GM19468 (cell line): ENCODE measurements around the gene TMEM144.
"Not testable (repeated sequence)": the region's sequence is repeated elsewhere in the genome, so short reads cannot be mapped to it uniquely, and the experiment has no call there.

Source experiments
- ATAC-seq: cut with Tn5 transposase; IDR thresholded peaks from one replicate; pipeline ENCODE4 v1.9.1; 2021; ENCODE audit warnings: mild to moderate bottlenecking, moderate library complexity, moderate number of reproducible peaks; ENCODE audit not compliant: unreplicated experiment; ENCODE audit errors: extremely low read depth

Gene TMEM144

DNA sequence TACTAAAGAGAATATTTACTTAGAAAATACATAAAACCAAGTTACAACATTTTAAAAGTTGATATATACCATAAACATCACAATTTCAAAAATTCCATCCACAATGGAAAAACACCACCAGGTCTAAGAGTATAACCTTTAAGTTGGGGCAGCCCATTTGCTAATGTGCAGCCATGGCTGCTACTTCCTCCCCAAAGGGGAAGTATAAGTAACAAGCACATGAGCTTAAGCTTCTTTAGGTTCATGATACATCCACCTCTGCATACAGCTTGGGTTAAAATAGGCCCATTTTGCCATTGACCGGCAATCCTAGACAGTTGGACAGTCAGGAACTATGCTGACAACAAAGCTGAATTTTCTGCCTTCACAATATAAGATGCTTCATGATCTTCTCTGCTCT, 20.9 kb upstream of the TMEM144 start:
- no peak for ATAC-seq

DNA sequence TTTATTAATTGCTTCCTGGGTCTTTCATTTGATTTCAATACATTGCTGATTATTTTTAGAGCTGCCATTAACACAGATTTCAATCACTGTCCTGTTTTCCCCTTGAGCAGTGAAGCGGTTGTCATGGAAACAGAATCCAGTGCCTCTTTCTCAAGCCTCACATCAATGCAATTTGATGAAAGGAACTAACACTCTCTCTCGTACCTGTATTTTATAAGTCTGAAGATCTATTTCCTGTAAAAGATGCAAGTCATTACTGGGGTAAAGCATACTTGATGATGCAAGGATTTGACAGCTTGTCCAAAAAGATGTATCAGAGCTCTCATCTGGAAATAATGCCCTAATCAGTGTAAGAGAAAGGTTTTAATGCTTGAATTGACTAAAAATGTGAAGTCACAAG, 19.6 kb upstream of the TMEM144 start:
- no peak for ATAC-seq

DNA sequence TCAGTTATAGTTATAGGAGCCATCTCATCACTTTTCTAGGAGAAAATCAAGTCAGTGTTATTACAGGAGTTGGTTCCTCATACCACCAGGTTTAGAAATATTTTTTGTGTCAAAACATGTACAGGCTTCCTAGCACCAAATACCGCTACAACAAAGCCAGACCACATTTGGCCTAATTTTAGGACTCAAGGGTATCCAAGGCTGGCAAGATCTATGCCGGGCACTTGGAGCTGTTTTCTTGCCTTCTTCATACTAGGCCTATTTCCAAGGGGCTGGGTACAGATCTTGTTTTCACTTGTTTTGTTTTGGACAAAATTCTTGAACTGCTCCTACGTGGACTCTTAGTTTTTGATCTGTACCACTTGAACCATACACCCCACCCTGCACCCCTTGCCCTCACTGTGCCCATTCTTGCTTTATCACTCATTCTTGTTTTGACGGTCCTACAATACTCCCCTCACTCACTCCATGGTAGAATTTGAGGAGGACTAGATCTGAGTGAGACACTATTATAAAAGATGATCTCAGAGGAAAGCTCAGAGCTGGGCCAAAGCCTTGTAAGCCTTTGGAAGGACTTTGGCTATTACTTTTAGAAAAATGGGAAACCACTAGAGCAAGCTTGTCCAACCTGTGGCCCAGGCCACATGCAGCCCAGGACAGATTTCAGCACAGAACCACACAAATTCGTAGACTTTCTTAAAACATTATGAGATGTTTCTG, 17.7 kb upstream of the TMEM144 start:
- no peak for ATAC-seq

DNA sequence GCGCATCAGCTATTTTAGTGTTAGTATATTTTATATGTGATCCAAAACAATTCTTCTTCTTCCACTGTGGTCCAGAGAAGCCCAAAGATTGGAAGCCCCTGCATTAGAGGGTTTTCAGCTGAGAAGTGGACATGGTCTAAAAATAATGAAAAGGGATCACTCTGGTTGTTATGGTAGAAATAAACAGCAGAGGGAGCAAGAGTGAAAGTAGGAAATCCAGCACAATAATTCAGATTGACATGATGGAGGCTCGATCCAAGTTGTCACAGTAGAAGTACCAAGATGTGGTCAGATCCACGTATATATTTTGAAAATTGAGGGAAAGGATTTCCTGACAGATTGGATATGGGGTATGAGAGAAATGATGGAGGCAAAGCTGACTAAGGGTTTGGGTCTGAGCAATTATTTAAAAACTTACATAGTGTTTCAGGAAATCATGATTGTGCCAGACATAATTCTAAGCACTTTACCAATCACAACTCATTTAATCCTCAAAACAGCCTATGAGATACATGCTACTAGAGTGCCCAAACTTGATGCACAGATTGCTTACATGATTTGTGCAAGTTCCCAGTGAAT, 17.0 kb upstream of the TMEM144 start:
- no peak for ATAC-seq

DNA sequence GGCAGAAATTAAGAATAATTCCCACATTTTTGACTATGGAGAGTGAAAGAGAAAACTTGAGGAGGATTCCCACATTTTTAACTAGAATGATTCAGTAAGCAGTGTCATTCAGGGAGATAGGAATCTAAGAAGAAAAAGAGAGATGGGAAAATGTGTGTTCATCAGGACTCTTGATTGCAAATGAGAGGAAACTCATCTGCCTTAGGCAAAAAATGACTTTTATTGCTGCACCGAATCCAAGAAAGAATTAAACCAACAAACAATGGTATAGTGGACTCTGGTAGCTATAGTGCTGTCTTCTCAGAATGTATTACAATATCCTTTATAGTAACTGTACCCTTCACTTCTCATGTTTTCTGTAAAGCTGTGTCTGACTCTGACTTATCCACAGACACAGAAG, 15.0 kb upstream of the TMEM144 start:
- ATAC-seq, result no peak

DNA sequence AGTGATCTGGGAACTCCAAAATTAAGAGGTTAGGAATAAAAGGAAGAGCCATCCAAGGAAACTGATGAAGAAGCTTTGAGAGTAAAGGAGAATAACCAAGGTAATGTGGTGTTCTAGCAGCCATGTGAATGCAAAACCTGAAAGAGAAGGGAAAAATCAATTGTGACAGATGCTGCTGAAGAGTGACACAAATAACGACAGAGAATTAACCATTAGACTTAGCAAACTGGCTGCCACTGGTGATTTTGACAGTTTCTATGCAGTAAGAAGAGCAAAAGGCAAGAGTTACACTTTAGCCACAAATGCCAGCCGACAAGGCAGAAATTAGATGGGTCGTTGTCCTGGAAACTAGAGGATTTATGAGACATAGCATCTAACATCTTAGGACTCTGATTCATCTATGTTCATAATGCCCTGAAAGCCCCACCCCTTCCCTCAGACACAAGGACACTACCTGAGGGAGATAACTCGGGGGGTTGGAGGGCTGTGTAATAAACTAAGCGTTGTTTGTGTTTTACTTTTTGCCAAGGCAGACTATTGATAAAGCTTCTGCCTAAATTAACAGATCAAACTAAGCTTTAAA, 13.0 kb upstream of the TMEM144 start:
- no peak for ATAC-seq

DNA sequence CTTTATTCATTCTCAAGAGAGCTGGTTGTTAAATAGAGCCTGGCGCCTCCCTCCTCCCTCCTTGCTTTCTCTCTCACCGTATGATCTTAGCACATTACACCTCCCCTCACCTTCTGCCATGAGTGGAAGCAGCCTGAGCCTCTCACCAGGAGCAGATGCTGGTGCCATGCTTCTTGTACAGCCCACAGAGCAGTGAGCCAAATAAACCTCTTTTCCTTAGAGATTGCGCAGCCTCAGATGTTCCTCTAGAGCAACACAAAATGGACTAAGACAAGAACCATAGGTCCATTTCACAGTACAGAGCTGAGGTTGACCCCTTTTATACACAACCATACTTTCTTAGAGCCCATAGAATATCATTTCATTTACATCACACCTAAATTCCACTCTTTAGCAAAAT, 10.1 kb upstream of the TMEM144 start:
- ATAC-seq, result no peak

DNA sequence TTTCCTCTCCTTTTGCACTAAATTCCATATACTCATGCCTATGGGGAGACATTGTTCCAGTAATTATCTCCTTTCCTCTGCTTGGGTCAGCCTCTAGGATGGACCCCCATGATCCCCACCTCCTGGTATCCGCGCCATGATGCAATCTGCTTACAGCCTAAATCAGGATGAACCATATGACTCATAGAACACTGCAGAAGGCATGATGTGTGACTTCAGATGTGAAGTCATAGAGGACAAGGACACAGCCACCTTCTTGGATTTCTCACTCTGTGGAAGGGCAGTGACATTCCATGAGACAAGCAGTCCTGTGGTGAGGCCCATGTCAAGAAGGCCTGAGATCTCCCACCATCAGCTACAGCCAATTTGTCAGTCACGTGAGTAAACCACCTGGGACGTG, 9.0 kb upstream of the TMEM144 start:
- ATAC-seq, result no peak

DNA sequence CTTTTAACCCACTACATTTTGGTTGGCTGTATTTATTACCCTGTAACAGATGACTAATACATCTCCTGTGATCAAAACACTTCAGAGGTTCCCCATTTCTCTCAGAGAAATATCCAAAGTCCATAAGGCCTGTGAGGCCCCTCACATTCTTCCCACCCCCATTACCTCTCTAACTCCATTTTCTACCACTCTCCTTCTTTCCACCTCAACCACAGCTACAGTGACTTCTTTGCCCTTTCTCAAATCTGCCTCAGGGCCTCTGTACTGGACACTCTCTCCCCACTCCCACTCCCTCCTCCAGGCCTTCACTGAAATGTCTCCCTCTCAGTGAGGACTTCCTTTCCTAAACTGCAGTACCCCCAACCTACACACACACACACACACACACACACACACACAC, 8.4 kb upstream of the TMEM144 start:
- no peak for ATAC-seq

DNA sequence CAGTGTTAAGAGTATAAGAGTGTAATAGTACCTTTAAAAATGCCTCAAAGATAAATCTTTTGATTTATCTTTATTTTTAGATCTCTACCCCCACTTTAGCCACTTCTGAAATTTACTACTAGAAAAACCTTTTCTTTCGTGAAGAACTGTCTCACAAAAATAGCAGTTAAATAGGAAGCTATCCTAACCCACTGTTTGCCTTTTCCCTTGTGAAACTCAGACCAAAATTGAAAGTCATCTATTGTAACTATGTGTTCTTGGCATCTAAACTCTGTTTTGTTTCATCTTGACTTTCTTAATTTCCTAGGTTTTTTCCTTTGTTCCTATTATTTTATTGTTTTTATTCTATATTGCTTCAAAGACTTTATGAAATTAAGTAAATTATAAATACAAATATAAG, 7.8 kb upstream of the TMEM144 start:
- no peak for ATAC-seq

DNA sequence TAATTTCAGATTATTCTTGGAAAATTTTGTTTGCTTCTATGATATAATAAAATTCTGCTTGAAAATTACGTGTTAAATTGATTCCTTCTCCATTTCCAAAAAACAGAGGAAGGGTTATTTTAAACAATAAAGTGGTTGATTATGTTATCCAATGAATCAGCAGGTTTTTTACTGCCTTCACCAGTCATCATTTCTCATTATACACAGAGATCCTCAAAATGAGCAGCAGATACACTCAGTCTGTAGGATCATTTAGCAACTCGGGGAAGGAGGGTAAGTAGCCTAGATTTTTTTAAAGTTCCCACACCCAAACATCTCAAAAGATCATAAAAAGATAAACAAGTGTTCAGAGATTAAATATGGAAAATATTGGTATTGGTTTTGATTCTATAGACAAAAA, 6.8 kb upstream of the TMEM144 start:
- no peak for ATAC-seq

DNA sequence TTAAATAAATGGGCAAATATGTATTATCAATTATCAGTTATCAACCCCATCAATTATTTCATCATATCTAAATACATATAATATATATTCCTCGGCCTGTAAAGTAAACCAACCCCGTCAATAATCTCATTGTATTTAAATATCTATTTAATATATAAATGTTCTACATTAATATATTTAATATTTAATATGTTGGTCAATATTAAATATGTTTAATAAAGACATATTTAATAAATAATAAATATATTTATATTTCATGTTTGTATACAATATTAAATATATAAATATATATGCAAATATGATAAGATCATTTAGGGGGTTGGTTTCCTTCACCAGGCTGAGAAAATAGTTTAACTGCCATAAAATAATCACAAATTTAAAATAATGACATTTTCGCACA, 6.4 kb upstream of the TMEM144 start:
- no peak for ATAC-seq

DNA sequence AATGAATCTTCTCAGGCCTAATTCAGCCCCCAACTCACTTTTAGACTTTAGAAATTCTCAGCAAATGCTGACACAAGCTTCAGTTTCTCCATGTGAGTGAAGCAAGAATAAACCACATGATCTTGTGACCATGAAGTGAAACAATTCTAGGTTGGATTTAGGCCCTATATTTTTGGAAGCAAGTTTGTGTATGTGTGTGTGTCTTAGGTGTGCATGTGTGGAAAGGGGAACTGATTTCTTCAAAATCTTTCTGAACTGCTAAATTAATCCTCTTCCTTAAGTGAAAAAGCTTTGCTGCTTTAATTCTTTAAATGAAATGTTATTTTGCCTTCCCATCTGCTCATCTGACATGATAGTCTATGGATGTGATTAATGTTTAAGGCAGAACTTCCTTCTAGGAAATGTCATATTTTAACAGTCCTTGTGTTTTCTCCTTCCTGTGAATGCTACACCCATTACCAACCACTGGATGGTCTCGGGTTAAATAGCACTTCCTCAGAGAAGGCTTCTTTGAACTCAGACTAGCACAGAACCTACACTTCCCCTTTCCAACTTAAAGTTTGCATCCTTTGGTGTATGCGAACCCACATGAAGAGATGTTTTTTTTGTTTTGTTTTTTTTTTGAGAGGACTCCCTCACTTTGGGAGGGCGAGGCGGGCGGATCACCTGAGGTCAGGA, 1.2 kb upstream of the TMEM144 start:
- peak; percentile 36 for ATAC-seq

DNA sequence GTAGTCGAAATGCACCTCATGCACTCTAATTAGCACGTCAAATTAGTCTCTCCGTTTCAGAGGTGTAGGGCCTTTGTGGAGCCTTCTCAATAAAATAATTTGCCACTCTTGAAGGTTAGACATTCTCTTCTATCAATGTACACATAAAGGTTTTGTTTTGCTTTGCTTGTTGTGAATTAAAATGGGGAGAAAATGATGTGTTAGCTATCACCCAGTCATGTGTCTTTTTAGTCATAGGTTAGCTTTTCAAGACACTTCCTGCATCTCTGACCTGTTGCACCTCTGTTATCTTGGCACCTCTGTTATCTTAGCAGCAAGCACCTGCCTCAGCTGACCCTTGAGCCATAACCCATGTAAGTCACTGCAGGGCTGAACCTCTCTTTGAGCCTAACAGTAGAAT, 936 bp downstream of the TMEM144 start:
- ATAC-seq, result no peak

DNA sequence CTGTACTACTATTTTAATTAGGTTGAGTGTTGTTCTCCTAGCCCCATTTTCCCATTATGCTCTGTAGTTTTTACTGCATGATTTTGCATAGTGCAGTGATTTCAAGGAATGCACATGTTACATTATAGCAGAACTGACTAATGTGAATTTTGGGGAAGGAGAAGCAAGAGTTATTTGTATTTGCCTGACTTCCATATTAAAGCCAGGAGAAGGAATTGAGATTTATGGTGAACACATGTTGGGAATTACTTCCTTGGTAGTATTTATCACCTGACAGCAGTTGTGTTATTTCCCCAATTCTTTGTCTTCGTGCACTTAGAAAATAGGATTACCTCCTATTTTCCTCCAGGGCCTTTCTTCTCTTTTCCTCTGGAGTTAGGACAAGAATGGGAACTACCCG, 3.2 kb downstream of the TMEM144 start:
- ATAC-seq, result no peak

DNA sequence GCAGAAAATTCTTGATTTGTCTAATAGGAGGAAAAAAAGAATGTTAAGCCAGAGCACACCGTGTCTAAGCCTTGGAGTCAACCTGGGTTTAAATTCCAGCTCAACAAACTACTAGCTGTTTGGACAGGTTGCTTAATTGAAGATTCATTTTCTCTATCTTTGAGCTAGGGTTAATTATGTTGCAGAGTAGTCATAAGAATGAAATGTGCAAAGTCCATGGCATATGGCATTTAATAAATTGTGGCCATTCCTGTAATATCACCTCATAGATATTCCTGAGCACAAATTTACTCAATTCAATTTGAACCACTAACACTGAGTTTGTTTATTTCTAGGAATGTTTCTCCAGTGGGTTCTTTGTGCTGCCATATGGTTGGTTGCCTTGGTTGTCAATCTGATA, 4.6 kb downstream of the TMEM144 start:
- ATAC-seq, result no peak

DNA sequence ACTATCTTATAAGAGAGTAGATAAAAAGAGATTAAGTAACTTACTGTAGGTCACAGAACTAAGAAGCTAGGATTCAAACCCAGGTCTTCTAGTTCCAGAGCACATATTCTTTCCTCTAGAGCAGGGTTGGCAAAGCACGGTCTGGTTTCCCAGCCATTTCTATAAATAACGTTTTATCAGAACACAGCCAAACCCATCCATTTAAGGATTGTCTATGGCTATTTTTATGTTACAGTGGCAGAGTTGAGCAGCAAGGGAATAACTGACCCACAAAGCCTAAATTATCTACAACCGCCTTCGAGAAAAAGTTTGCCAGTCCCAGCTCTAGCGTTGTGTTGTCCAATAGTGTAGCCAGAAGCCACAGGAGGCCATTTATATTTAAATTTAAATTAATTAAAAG, 7.5 kb downstream of the TMEM144 start:
- no peak for ATAC-seq

DNA sequence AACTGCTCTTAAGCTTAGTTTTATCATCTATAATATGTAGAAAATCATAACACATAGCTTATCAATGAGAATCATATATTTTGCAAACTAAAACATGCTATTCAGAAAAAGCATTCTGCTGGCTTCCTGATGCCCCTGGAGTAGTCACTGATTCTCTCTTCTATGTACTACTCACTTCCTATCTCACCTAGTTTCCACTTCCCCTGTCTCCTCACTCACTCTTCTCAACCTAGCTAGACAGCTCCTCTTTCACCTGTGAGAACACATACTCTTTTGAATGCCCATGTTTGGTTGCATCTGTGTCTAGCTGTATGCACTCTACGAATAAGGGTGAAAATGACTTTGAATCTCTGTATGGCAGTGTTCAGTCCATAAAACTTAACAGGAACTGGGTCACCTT, 9.3 kb downstream of the TMEM144 start:
- no peak for ATAC-seq

DNA sequence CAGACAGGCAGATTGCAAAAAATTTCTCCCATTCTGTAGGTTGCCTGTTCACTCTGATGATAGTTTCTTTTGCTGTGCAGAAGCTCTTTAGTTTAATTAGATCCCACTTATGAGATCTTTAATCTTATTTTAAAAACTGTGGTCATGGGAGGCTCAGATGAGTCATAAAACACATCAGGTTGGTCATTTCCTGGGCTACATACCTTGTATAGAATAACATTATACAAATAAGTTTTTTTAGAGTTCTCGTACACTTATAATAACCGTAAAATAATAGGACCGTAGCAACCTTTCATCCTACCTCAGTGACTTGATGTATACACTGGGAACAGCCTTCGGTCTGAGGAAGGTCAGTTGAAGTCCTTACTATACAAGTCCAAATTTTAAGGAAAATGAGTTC, 14.0 kb downstream of the TMEM144 start:
- ATAC-seq, result not testable (repeated sequence)

DNA sequence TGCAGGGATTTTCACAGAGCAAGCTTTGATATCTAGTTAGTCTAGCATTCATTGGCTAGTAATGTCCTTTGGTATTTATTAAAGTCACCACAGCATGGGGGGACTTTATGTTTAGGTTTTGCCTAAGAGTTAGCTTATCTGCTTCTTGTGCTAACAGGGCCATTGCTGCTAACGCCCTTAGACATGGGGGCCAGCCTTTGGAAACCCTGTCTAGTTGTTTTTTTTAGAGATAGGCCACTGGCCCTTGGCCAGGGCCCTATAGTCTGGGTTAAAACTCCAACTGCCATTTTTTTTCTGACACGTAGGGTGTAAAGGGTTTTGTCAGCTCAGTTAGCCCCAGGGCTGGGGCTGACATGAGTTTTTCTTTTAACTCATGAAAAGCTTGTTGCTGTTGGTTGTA, 14.7 kb downstream of the TMEM144 start:
- not testable (repeated sequence) for ATAC-seq

DNA sequence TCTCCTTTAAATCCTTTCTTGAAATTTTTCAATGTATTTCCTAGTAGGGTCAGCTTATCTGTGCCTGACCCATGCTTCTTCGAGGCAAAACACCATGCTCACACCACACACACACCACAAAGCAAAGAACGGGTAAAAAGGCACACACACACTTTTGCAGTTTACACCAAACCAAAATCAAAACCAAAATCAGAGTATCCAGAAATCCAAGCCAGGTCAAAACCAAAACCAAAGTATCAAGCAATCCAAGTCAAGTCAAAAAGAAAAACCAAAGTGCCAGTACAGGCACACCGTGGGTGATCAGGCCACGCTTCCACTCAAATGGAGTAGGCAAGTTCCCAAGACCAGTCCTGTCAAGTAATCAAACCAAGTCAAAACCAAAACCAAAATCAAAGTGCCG, 17.6 kb downstream of the TMEM144 start:
- ATAC-seq, result not testable (repeated sequence)
